ENCODE measurements around the gene ADAMTS15.

Gene ADAMTS15

DNA sequence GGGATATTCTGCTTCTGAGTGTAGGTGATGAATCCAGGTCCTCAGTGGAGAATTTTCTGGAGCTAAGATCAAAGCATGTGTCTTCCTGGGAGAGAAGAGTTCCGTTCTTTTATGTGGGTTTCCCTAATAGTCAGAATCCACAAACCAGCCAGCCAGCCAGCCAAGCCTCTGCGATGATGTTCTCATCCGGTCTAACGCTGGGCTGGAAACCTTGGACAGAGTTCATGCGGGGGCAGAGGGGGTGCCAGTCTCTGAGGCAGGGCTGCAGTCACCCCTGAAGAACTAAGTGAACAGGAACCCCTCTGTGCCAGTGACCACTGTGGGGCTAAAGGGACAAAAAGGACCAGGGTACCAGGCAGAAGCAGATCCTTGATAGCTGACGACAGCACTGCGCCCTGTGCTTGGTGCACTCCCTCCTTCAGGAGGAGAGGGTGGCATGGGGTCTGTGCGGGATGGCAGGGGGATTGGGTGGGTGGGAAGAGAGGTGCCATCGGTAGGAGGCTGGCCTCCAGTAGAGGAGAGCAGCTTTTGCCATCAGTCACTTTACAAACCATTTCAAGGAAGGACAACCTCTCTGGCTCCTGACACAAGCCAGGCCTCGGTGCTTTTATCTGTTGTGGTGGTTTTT is 27.1 kb downstream of the ADAMTS15 start:
- FAIRE-seq: no peak
- no peak for DNase-seq (ENCODE audit: insufficient read length, low spot score)
- no peak for TF ChIP-seq CTCF (IDR thresholded peaks at IDR 0.05; ENCODE audit: insufficient read depth, missing control alignments)

- FAIRE-seq (no peak), DNase-seq (ENCODE audit: insufficient read length, low spot score) (no peak)
These were observed 27.9 kb downstream of the ADAMTS15 start for GRCh38 chr11:130476200-130476921.

DNA sequence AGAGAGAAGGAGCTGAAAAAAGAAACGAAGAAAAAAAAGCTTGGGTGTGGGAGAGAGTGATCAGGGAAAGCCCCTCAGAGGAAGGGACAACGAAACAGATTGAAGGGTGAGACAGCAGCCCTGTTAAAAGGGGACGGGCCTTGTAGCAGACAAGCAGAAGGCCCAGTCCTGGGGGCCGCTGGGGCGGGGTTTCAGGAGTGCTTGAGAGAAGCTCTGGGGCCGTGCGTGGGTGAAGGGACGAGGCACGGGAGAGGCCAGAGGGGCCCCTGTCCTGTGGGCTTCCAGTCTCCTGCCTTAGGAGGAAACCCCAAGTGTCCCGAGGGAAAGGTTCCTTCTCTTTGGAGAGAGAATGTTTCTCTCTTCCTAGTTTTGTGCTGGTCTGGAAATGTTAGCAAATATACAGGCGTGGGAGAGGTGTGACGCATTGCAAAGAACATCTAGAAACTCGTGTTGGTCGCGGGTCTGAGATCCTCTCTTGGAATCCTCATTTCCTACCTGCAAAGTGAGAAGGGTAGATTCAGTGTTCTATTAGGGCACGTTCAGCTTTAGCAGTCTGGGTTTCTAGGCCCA is 28.6 kb downstream of the ADAMTS15 start:
- FAIRE-seq (no peak), DNase-seq (ENCODE audit: insufficient read length, low spot score) (no peak)
- no peak for TF ChIP-seq CTCF (IDR thresholded peaks at IDR 0.05; ENCODE audit: insufficient read depth, missing control alignments)

More at GRCh38 chr11:130476200-130476921, 27.9 kb downstream of the ADAMTS15 start:
- TF ChIP-seq CTCF (IDR thresholded peaks at IDR 0.05; ENCODE audit: insufficient read depth, missing control alignments): no peak

DNA sequence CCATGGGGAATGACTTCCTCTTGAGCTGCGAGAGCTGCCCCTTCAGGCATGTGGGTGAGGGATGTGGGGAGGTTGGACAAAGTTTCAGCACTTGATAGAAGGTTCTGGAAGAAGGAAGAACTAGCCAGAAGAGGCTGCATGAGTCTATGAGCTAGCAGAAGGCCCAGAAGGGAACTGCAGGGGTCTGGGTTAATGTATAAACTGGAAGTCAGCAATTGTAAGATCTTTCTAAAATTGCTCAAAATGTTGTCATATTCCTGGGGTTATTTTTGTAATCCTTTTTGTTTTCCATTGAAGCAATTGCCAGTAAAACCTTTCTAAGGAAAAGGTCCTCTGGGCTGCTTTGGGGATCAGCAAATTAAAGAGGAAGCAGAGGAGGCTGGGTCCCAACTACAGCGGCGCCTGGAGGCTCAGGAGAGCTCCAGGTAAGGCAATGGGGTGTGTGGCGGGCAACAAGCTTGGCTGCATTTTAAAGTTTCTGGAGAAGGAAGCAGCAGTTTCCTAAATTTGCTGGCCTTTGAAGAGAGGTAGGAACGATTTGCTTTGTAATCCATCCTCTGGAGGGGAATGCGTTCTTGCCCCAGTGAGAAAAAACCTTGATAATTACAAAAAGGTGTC is 29.2 kb downstream of the ADAMTS15 start:
- TF ChIP-seq CTCF (IDR thresholded peaks at IDR 0.05; ENCODE audit: insufficient read depth, missing control alignments): no peak
- no peak for FAIRE-seq
- no peak for DNase-seq (ENCODE audit: insufficient read length, low spot score)

GRCh38 chr11:130478204-130478701 is 29.8 kb downstream of the ADAMTS15 start:
- no peak for DNase-seq (ENCODE audit: insufficient read length, low spot score)
- FAIRE-seq: no peak
- TF ChIP-seq CTCF (IDR thresholded peaks at IDR 0.05; ENCODE audit: insufficient read depth, missing control alignments): no peak

GRCh38 chr11:130478881-130479280 is 30.4 kb downstream of the ADAMTS15 start:
- FAIRE-seq: no peak
- no peak for TF ChIP-seq CTCF (IDR thresholded peaks at IDR 0.05; ENCODE audit: insufficient read depth, missing control alignments)
- no peak for DNase-seq (ENCODE audit: insufficient read length, low spot score)
